Choroid plexus epithelial cell (primary cell): ENCODE results near the gene AHRR.

Experiments
- DNase-seq: peaks from one replicate; pipeline ENCODE4 v3.0.0-alpha.2; 2010; ENCODE audit warnings: low read depth
- H3K4me3 ChIP-seq: 2 replicates; pipeline ENCODE4 v1.5.1; 2011; ENCODE audit warnings: low read depth, mild to moderate bottlenecking, control low read depth, low read length, moderate library complexity
- TF ChIP-seq, protein P1 (sequence below): conservative IDR thresholded peaks from 2 replicates; pipeline ENCODE4 v1.5.1; 2011; ENCODE audit warnings: low read depth, mild to moderate bottlenecking, control low read depth, inconsistent platforms, low read length, moderate library complexity

Gene AHRR

DNA sequence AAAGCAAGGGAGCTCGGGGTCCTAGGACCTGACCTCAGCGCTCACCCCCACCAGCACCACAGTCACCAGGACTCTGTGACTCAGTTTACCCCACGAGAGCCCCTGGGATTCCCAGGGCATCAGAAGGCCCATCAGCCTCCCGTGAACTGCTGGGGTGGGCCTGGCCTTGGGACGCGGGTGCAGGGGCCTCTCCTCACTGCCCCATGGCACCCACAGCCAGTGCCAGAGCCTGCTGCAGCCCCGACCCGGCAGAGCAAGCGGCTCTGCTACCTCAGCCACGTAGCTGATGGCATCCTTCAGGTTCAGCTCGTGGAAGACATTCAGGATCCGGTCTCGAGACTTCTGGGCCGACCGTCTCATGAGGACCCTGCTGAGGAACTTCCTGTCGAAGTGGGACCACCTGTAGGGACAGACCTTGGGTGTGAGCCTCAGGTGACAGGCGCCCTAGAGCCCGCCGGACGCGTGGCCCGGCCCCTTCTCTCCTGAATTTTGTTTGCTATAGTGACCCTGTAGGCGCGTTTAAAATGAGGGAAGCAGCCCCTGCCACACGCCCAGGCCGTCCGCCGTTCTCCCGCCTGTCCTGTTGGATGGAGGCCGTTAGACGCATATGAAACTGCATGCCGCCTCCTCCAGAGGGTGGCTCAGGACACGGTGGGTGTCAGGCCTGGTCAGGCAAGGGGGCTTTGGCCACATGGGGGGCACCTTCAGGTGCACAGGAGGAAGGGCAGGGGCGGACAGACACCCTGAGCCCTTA lies 158.2 kb downstream of the AHRR start:
- TF ChIP-seq, protein P1, sequence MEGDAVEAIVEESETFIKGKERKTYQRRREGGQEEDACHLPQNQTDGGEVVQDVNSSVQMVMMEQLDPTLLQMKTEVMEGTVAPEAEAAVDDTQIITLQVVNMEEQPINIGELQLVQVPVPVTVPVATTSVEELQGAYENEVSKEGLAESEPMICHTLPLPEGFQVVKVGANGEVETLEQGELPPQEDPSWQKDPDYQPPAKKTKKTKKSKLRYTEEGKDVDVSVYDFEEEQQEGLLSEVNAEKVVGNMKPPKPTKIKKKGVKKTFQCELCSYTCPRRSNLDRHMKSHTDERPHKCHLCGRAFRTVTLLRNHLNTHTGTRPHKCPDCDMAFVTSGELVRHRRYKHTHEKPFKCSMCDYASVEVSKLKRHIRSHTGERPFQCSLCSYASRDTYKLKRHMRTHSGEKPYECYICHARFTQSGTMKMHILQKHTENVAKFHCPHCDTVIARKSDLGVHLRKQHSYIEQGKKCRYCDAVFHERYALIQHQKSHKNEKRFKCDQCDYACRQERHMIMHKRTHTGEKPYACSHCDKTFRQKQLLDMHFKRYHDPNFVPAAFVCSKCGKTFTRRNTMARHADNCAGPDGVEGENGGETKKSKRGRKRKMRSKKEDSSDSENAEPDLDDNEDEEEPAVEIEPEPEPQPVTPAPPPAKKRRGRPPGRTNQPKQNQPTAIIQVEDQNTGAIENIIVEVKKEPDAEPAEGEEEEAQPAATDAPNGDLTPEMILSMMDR = no peak
- no peak for DNase-seq
- H3K4me3 ChIP-seq = no peak overlapping the region

GRCh38 chr5:481347-481746 lies 159.8 kb downstream of the AHRR start:
- TF ChIP-seq, protein P1 = no peak
- no peak for DNase-seq
- no peak overlapping the region for H3K4me3 ChIP-seq

DNA sequence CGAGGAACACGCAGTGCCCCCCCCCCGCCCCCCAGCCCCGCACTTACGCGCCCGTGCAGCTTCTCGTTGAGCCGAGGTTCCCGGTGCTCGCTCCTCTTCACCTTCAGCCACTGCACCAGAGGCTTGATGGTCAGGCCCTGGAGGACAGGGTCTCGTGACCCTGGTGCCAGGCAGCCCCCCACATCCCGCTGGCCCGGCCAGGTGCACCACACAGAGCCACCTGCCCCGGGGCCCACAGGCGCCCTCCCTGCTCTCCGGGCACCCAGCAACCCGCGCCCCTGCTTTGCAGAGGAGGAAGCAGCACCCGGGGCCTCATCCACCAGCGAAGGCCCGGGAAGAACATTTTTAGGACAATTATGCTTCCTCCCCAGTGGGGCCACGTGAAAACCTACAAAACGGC lies 160.5 kb downstream of the AHRR start:
- no peak overlapping the region for H3K4me3 ChIP-seq
- no peak for DNase-seq
- TF ChIP-seq, protein P1 = no peak

DNA sequence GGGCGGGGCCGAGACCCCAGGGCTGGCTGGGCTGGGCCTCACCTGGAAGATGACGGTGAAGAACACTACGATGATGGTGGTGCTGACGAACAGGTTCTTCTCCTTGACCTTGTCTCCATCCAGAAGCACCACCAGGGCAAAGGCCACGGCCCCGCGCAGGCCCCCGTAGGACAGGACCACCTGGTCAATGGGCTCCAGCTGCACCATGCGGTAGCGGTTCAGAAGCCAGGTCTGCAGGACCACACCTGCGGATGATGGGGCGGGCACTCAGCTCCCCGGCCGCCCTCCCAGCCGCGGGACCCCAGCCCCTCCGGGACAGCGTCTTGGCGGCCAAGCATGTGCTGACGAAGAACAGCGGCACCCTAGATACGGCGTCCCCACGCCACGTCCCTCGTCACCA lies 161.0 kb downstream of the AHRR start:
- TF ChIP-seq, protein P1 = no peak
- no peak for DNase-seq
- no peak overlapping the region for H3K4me3 ChIP-seq

GRCh38 chr5:483011-483410 lies 161.5 kb downstream of the AHRR start:
- no peak for DNase-seq
- no peak overlapping the region for H3K4me3 ChIP-seq
- TF ChIP-seq, protein P1 = no peak

- H3K4me3 ChIP-seq = no peak overlapping the region
- TF ChIP-seq, protein P1 = no peak
- DNase-seq = no peak
Observed at GRCh38 chr5:483434-484140, 162.1 kb downstream of the AHRR start.
